GM12878 (cell line): Measurements from ENCODE around the gene NADSYN1.

Experiments
- ATF7 ChIP-seq: fragments of 450-650 bp; IDR thresholded peaks from 2 replicates; pipeline ENCODE4 v1.6.1; 2016; ENCODE audit warnings: low read depth, mild to moderate bottlenecking
- ETV6 ChIP-seq, 2 experiments: fragments of 450-650 bp in 1 of 2; IDR thresholded peaks in 1 of 2; conservative IDR thresholded peaks in 1 of 2; 2 replicates each; pipeline ENCODE4 v1.6.1; 2014; ENCODE audit warnings: antibody characterized with exemption in 1 of 2, borderline replicate concordance in 1 of 2, low read depth in 1 of 2, mild to moderate bottlenecking in 1 of 2, moderate library complexity in 1 of 2
- GABPA ChIP-seq: IDR thresholded peaks from 2 replicates; pipeline ENCODE4 v1.6.1; 2014; ENCODE audit warnings: antibody characterized with exemption, low read depth, mild to moderate bottlenecking, inconsistent platforms
- MXI1 ChIP-seq: fragments of 150-350 bp; IDR thresholded peaks from 2 replicates; pipeline ENCODE4 v1.6.1; 2011; ENCODE audit warnings: low read depth, mild to moderate bottlenecking, inconsistent platforms, low read length, improper control_type of control experiment
- NR2C2 ChIP-seq: IDR thresholded peaks from 2 replicates; pipeline ENCODE4 v1.6.1; 2011; ENCODE audit warnings: borderline replicate concordance, low read depth; ENCODE audit not compliant: control insufficient read depth, insufficient read length
- POLR2A ChIP-seq: IDR thresholded peaks from 2 replicates; pipeline ENCODE4 v1.6.1; 2011; ENCODE audit warnings: low read depth, mild to moderate bottlenecking, low read length
- POLR2AphosphoS2 ChIP-seq: IDR thresholded peaks from 2 replicates; pipeline ENCODE4 v1.6.1; 2011; ENCODE audit warnings: low read depth, mild to moderate bottlenecking, low read length, improper control_type of control experiment, moderate library complexity
- TCF12 ChIP-seq: IDR thresholded peaks from 2 replicates; pipeline ENCODE4 v1.6.1; 2011; ENCODE audit warnings: low read depth, mild to moderate bottlenecking, low read length
- USF1 ChIP-seq: IDR thresholded peaks from 2 replicates; pipeline ENCODE4 v1.6.1; 2011; ENCODE audit warnings: borderline replicate concordance, low read depth, mild to moderate bottlenecking, moderate library complexity, mixed read lengths, low read length; ENCODE audit not compliant: insufficient read depth; ENCODE audit errors: extremely low read length
- USF2 ChIP-seq: IDR thresholded peaks from 2 replicates; pipeline ENCODE4 v1.6.1; 2011; ENCODE audit warnings: low read depth, low read length, improper control_type of control experiment, borderline replicate concordance
- ZBTB4 ChIP-seq: fragments of 450-650 bp; formaldehyde crosslinking; IDR thresholded peaks from 2 replicates; pipeline ENCODE4 v1.4.0; 2022; ENCODE audit warnings: mild to moderate bottlenecking, moderate library complexity
- TF ChIP-seq, protein P1 (sequence below): IDR thresholded peaks from 2 replicates; pipeline ENCODE4 v1.6.1; 2012; ENCODE audit warnings: mild to moderate bottlenecking, low read depth, low read length
- TF ChIP-seq, protein P2 (sequence below), 3 experiments: IDR thresholded peaks in 2 of 3; conservative IDR thresholded peaks in 1 of 3; 2 replicates each; pipeline ENCODE4 v1.5.1; 2011; ENCODE audit warnings: low read depth in 3 of 3, low read length in 3 of 3, mild to moderate bottlenecking in 3 of 3, control low read depth in 2 of 3, moderate library complexity in 2 of 3, inconsistent platforms in 1 of 3, mixed read lengths in 1 of 3; ENCODE audit not compliant: control insufficient read depth in 2 of 3, insufficient read depth in 1 of 3; ENCODE audit errors: extremely low read depth in 1 of 3

- TF ChIP-seq, protein P1, sequence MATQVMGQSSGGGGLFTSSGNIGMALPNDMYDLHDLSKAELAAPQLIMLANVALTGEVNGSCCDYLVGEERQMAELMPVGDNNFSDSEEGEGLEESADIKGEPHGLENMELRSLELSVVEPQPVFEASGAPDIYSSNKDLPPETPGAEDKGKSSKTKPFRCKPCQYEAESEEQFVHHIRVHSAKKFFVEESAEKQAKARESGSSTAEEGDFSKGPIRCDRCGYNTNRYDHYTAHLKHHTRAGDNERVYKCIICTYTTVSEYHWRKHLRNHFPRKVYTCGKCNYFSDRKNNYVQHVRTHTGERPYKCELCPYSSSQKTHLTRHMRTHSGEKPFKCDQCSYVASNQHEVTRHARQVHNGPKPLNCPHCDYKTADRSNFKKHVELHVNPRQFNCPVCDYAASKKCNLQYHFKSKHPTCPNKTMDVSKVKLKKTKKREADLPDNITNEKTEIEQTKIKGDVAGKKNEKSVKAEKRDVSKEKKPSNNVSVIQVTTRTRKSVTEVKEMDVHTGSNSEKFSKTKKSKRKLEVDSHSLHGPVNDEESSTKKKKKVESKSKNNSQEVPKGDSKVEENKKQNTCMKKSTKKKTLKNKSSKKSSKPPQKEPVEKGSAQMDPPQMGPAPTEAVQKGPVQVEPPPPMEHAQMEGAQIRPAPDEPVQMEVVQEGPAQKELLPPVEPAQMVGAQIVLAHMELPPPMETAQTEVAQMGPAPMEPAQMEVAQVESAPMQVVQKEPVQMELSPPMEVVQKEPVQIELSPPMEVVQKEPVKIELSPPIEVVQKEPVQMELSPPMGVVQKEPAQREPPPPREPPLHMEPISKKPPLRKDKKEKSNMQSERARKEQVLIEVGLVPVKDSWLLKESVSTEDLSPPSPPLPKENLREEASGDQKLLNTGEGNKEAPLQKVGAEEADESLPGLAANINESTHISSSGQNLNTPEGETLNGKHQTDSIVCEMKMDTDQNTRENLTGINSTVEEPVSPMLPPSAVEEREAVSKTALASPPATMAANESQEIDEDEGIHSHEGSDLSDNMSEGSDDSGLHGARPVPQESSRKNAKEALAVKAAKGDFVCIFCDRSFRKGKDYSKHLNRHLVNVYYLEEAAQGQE: no peak
- TF ChIP-seq ZBTB4 (CRISPR knock-in tag) (no peak), GABPA (no peak), POLR2A (no peak), ATF7 (no peak), MXI1 (no peak), NR2C2 (no peak), POLR2AphosphoS2 (no peak), TCF12 (no peak), ETV6 (conservative IDR thresholded peaks at IDR 0.05 in 1 of 2, IDR thresholded peaks at IDR 0.05 in 1 of 2; ENCODE audit: borderline replicate concordance in 1 of 2, low read depth in 1 of 2) (no peak), USF1 (no peak), USF2 (no peak)
- TF ChIP-seq, protein P2, sequence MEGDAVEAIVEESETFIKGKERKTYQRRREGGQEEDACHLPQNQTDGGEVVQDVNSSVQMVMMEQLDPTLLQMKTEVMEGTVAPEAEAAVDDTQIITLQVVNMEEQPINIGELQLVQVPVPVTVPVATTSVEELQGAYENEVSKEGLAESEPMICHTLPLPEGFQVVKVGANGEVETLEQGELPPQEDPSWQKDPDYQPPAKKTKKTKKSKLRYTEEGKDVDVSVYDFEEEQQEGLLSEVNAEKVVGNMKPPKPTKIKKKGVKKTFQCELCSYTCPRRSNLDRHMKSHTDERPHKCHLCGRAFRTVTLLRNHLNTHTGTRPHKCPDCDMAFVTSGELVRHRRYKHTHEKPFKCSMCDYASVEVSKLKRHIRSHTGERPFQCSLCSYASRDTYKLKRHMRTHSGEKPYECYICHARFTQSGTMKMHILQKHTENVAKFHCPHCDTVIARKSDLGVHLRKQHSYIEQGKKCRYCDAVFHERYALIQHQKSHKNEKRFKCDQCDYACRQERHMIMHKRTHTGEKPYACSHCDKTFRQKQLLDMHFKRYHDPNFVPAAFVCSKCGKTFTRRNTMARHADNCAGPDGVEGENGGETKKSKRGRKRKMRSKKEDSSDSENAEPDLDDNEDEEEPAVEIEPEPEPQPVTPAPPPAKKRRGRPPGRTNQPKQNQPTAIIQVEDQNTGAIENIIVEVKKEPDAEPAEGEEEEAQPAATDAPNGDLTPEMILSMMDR (IDR thresholded peaks at IDR 0.05 in 2 of 3, conservative IDR thresholded peaks at IDR 0.05 in 1 of 3; ENCODE audit: control insufficient read depth in 2 of 3, extremely low read depth in 1 of 3, insufficient read depth in 1 of 3, low read depth in 3 of 3, low read length in 3 of 3): no peak
These were observed 43.4 kb downstream of the NADSYN1 start for GRCh38 chr11:71496421-71496820.
